Activated T-cell treated with anti-CD3 and anti-CD28 coated beads, Interleukin-2, amount 50 U/mL, for 1 hour (primary cell): ENCODE data around the gene NOTO.
"Not testable (repeated sequence)": the region's sequence is repeated elsewhere in the genome, so short reads cannot be mapped to it uniquely, and the experiment has no call there.

ENCODE experiments used
- DNase-seq: peaks from one replicate; pipeline ENCODE4 v3.0.0-alpha.2; 2020

Gene NOTO

GRCh38 chr2:73202156-73203054 lies at the start of gene NOTO:
NOTO (plus strand) TSS chr2:73202574; CDS start chr2:73202667, 93 bp downstream.
- DNase-seq, result peak; percentile 23

GRCh38 chr2:73156539-73157124 lies 45.7 kb upstream of the NOTO start:
- DNase-seq, result peak; percentile 39

- no peak for DNase-seq
These were observed 39.5 kb upstream of the NOTO start for GRCh38 chr2:73162856-73163391.

GRCh38 chr2:73163483-73164367 lies 38.6 kb upstream of the NOTO start:
- DNase-seq, result peak; percentile 76

- not testable (repeated sequence) for DNase-seq
These were observed 36.4 kb upstream of the NOTO start for GRCh38 chr2:73165978-73166377.

- not testable (repeated sequence) for DNase-seq
These were observed 35.6 kb upstream of the NOTO start for GRCh38 chr2:73166813-73167212.

GRCh38 chr2:73168348-73168747 lies 34.0 kb upstream of the NOTO start:
- not testable (repeated sequence) for DNase-seq

GRCh38 chr2:73170341-73170740 lies 32.0 kb upstream of the NOTO start:
- DNase-seq, result not testable (repeated sequence)

GRCh38 chr2:73172963-73173362 lies 29.4 kb upstream of the NOTO start:
- no peak for DNase-seq

GRCh38 chr2:73173781-73174180 lies 28.6 kb upstream of the NOTO start:
- no peak for DNase-seq

- DNase-seq, result no peak
These were observed 28.1 kb upstream of the NOTO start for GRCh38 chr2:73174244-73174643.

- DNase-seq, result no peak
These were observed 27.3 kb upstream of the NOTO start for GRCh38 chr2:73174941-73175662.

GRCh38 chr2:73175663-73176204 lies 26.6 kb upstream of the NOTO start:
- peak; percentile 76 for DNase-seq

GRCh38 chr2:73176205-73176880 lies 26.0 kb upstream of the NOTO start:
- no peak for DNase-seq

GRCh38 chr2:73176881-73177644 lies 25.3 kb upstream of the NOTO start:
- DNase-seq, result peak; percentile 91

GRCh38 chr2:73177645-73178255 lies 24.6 kb upstream of the NOTO start:
- no peak for DNase-seq

- no peak for DNase-seq
These were observed 16.4 kb upstream of the NOTO start for GRCh38 chr2:73185965-73186364.

GRCh38 chr2:73187549-73187948 lies 14.8 kb upstream of the NOTO start:
- DNase-seq, result no peak

GRCh38 chr2:73197579-73197978 lies 4.8 kb upstream of the NOTO start:
- DNase-seq, result no peak

- DNase-seq, result not testable (repeated sequence)
These were observed 2.1 kb upstream of the NOTO start for GRCh38 chr2:73200281-73200680.
